ENCODE data around the gene CECR2.
A peak's percentile ranks its signal among the peaks of the same experiment; 100 is the strongest.
"Not testable (repeated sequence)": the region's sequence is repeated elsewhere in the genome, so short reads cannot be mapped to it uniquely, and the experiment has no call there.

Gene CECR2

GRCh38 chr22:17423616-17424015 lies 54.4 kb downstream of the CECR2 start:
- no peak overlapping the region for H2BK15ac ChIP-seq (ENCODE audit: low read length)

DNA sequence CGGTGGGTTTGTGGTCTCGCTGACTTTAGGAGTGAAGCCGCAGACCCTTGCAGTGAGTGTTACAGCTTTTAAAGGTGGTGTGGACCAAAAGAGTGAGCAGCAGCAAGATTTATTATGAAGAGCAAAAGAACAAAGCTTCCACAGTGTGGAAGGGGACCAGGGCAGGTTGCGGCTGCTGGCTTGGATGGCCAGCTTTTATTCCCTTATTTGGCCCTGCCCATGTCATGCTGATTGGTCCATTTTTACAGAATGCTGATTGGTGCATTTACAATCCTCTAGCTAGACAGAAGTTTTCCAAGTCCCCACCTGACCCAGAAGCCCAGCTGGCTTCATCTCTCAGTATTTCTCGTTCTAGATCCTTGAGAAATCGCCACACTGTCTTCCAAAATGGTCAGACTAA lies 58.3 kb downstream of the CECR2 start:
- H3K18ac ChIP-seq (ENCODE audit: low read length); H3K27me3 ChIP-seq (ENCODE audit: control insufficient read depth in 3 of 3, insufficient read depth in 3 of 3, low read depth in 1 of 3, low read length in 3 of 3); H2AK5ac ChIP-seq (ENCODE audit: low read depth, low read length); H3K23ac ChIP-seq (ENCODE audit: low read depth, low read length, poor library complexity); H2AFZ ChIP-seq (ENCODE audit: low read length); H3K4ac ChIP-seq (ENCODE audit: low read length); H3K4me2 ChIP-seq (ENCODE audit: insufficient read depth, low read length, poor library complexity, severe bottlenecking); H3K14ac ChIP-seq (ENCODE audit: low read length); H4K8ac ChIP-seq (ENCODE audit: low read depth, low read length); H3K27ac ChIP-seq (replicated peaks; ENCODE audit: low read length); H4K91ac ChIP-seq (ENCODE audit: low read depth, low read length, poor library complexity); H2BK15ac ChIP-seq (ENCODE audit: low read length); H3K4me3 ChIP-seq (ENCODE audit: low read length in 2 of 2); H2BK120ac ChIP-seq (ENCODE audit: low read depth, low read length); H3K36me3 ChIP-seq (replicated peaks in 1 of 2; ENCODE audit: control insufficient read depth in 2 of 2, insufficient read depth in 2 of 2, low read length in 2 of 2); H2BK5ac ChIP-seq (ENCODE audit: low read length); H3K79me1 ChIP-seq (ENCODE audit: low read depth, low read length); DNase-seq (ENCODE audit: low spot score); H3K9ac ChIP-seq (ENCODE audit: low read depth, low read length, poor library complexity); H3K9me3 ChIP-seq (replicated peaks in 1 of 2; ENCODE audit: control insufficient read depth in 2 of 2, insufficient read depth in 1 of 2, low read depth in 1 of 2, low read length in 2 of 2); H2BK12ac ChIP-seq (ENCODE audit: low read length): not testable (repeated sequence)
- WGBS, 2 donors (ENCODE audit: extremely low coverage in 2 of 2, insufficient read length in 2 of 2, insufficient replicate concordance in 1 of 2): no CpG with 5 or more reads among the region's 6 CpGs
- peaks cover 5 to 14% of the 10 kb centered on the region in 2 donors for H3K4me1 ChIP-seq (ENCODE audit: control insufficient read depth in 2 of 2, insufficient read depth in 1 of 2, low read depth in 1 of 2, low read length in 2 of 2)

More at GRCh38 chr22:17423616-17424015, 54.4 kb downstream of the CECR2 start:
- H2AK5ac ChIP-seq (ENCODE audit: low read depth, low read length): no peak overlapping the region
- no peak overlapping the region for H3K4me3 ChIP-seq (ENCODE audit: low read length in 2 of 2)
- H3K4me2 ChIP-seq (ENCODE audit: insufficient read depth, low read length, poor library complexity, severe bottlenecking): no peak overlapping the region
- no CpG with 5 or more reads among the region's 6 CpGs for WGBS, 2 donors (ENCODE audit: extremely low coverage in 2 of 2, insufficient read length in 2 of 2, insufficient replicate concordance in 1 of 2)
- no peak overlapping the region for H2BK5ac ChIP-seq (ENCODE audit: low read length)
- no peak for DNase-seq (ENCODE audit: low spot score)
- H3K23ac ChIP-seq (ENCODE audit: low read depth, low read length, poor library complexity): no peak overlapping the region
- peaks cover 5 to 7% of the 10 kb centered on the region in 2 donors for H3K9me3 ChIP-seq (replicated peaks in 1 of 2; ENCODE audit: control insufficient read depth in 2 of 2, insufficient read depth in 1 of 2, low read depth in 1 of 2, low read length in 2 of 2)
- H4K8ac ChIP-seq (ENCODE audit: low read depth, low read length): no peak overlapping the region
- no peaks in the 10 kb centered on the region for H3K27me3 ChIP-seq (ENCODE audit: control insufficient read depth in 3 of 3, insufficient read depth in 3 of 3, low read depth in 1 of 3, low read length in 3 of 3)
- H3K36me3 ChIP-seq (replicated peaks in 1 of 2; ENCODE audit: control insufficient read depth in 2 of 2, insufficient read depth in 2 of 2, low read length in 2 of 2): peaks cover 5 to 16% of the 10 kb centered on the region in 2 donors
- no peak overlapping the region for H3K14ac ChIP-seq (ENCODE audit: low read length)
- H3K79me1 ChIP-seq (ENCODE audit: low read depth, low read length): peaks cover 6% of the 10 kb centered on the region
- H3K27ac ChIP-seq (replicated peaks; ENCODE audit: low read length): no peak overlapping the region
- H3K4me1 ChIP-seq (ENCODE audit: control insufficient read depth in 2 of 2, insufficient read depth in 1 of 2, low read depth in 1 of 2, low read length in 2 of 2): peaks cover 0 to 8% of the 10 kb centered on the region in 2 donors
- no peak overlapping the region for H3K9ac ChIP-seq (ENCODE audit: low read depth, low read length, poor library complexity)
- H2BK120ac ChIP-seq (ENCODE audit: low read depth, low read length): no peak overlapping the region
- H2AFZ ChIP-seq (ENCODE audit: low read length): no peak overlapping the region
- H3K18ac ChIP-seq (ENCODE audit: low read length): no peak overlapping the region
- no peak overlapping the region for H2BK12ac ChIP-seq (ENCODE audit: low read length)
- H4K91ac ChIP-seq (ENCODE audit: low read depth, low read length, poor library complexity): no peak overlapping the region
- no peak overlapping the region for H3K4ac ChIP-seq (ENCODE audit: low read length)

DNA sequence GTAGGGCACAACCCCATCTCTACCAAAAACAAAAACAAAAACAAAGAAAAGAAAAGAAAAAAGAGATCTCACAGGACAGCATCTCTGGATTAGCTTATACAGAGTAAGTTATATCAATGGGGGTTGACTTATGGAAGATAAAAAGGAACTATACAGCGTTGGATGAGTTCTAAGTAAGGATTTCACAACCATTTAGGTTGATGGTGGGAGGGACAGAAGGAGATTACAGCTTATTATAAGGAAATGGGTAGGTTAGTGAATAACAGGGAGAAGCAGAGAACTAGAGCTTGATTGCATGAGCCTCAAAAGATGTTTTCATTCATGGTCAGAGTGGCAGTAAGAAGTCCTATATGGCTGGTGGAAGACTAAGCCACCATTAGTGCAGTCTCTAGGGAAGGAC lies 60.3 kb downstream of the CECR2 start:
- Histone ChIP-seq H3K79me1 (ENCODE audit: low read depth, low read length) (peaks cover 1% of the 10 kb centered on the region), H2AFZ (ENCODE audit: low read length) (no peak overlapping the region), H3K18ac (ENCODE audit: low read length) (no peak overlapping the region), H4K8ac (ENCODE audit: low read depth, low read length) (no peak overlapping the region), H2BK5ac (ENCODE audit: low read length) (no peak overlapping the region), H2BK15ac (ENCODE audit: low read length) (no peak overlapping the region), H3K14ac (ENCODE audit: low read length) (no peak overlapping the region), H3K23ac (ENCODE audit: low read depth, low read length, poor library complexity) (no peak overlapping the region), H3K4me1 (ENCODE audit: control insufficient read depth in 2 of 2, insufficient read depth in 1 of 2, low read depth in 1 of 2, low read length in 2 of 2) (peaks cover 14% of the 10 kb centered on the region in 2 donors), H2BK120ac (ENCODE audit: low read depth, low read length) (no peak overlapping the region), H3K27ac (replicated peaks; ENCODE audit: low read length) (no peak overlapping the region), H4K91ac (ENCODE audit: low read depth, low read length, poor library complexity) (no peak overlapping the region), H3K9ac (ENCODE audit: low read depth, low read length, poor library complexity) (no peak overlapping the region), H3K9me3 (replicated peaks in 1 of 2; ENCODE audit: control insufficient read depth in 2 of 2, insufficient read depth in 1 of 2, low read depth in 1 of 2, low read length in 2 of 2) (peaks cover 0 to 3% of the 10 kb centered on the region in 2 donors), H3K4me3 (ENCODE audit: low read length in 2 of 2) (no peak overlapping the region), H3K4me2 (ENCODE audit: insufficient read depth, low read length, poor library complexity, severe bottlenecking) (no peak overlapping the region), H3K36me3 (replicated peaks in 1 of 2; ENCODE audit: control insufficient read depth in 2 of 2, insufficient read depth in 2 of 2, low read length in 2 of 2) (peaks cover 0 to 1% of the 10 kb centered on the region in 2 donors), H3K4ac (ENCODE audit: low read length) (no peak overlapping the region), H2BK12ac (ENCODE audit: low read length) (no peak overlapping the region), H2AK5ac (ENCODE audit: low read depth, low read length) (no peak overlapping the region), H3K27me3 (ENCODE audit: control insufficient read depth in 3 of 3, insufficient read depth in 3 of 3, low read depth in 1 of 3, low read length in 3 of 3) (no peaks in the 10 kb centered on the region)
- no CpG with 5 or more reads among the region's 1 CpG for WGBS, 2 donors (ENCODE audit: extremely low coverage in 2 of 2, insufficient read length in 2 of 2, insufficient replicate concordance in 1 of 2)
- DNase-seq (ENCODE audit: low spot score): no peak

DNA sequence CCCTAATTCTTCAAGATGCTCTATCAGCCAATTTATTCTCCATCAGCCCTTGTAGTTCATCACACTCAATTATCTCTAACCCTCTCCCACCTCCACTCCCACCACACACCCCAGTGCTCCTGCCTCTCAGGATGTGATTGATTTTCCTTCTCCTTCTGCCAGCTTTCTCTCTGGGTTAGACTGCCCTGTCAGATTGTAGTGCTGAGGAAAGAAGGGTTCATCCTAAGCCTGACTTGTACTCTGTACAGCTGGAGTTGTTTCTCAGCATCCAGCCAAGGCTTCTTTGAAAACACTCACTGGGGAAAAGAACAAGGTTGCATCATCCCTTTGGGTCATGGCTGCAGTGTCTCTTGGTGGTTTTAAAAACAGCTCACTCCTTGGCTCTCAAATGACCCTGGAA lies 61.2 kb downstream of the CECR2 start:
- DNase-seq (ENCODE audit: low spot score): no peak

More for the DNA sequence above, 61.2 kb downstream of the CECR2 start:
- H3K9me3 ChIP-seq (replicated peaks in 1 of 2; ENCODE audit: control insufficient read depth in 2 of 2, insufficient read depth in 1 of 2, low read depth in 1 of 2, low read length in 2 of 2): peaks cover 0 to 3% of the 10 kb centered on the region in 2 donors
- H2AFZ ChIP-seq (ENCODE audit: low read length): no peak overlapping the region
- H3K23ac ChIP-seq (ENCODE audit: low read depth, low read length, poor library complexity): no peak overlapping the region
- peaks cover 21 to 23% of the 10 kb centered on the region in 2 donors for H3K4me1 ChIP-seq (ENCODE audit: control insufficient read depth in 2 of 2, insufficient read depth in 1 of 2, low read depth in 1 of 2, low read length in 2 of 2)
- H3K4me2 ChIP-seq (ENCODE audit: insufficient read depth, low read length, poor library complexity, severe bottlenecking): no peak overlapping the region
- H3K79me1 ChIP-seq (ENCODE audit: low read depth, low read length): no peaks in the 10 kb centered on the region
- no peak overlapping the region for H2BK5ac ChIP-seq (ENCODE audit: low read length)
- no peak overlapping the region for H2AK5ac ChIP-seq (ENCODE audit: low read depth, low read length)
- H2BK15ac ChIP-seq (ENCODE audit: low read length): no peak overlapping the region
- no peak overlapping the region for H4K91ac ChIP-seq (ENCODE audit: low read depth, low read length, poor library complexity)
- H3K27ac ChIP-seq (replicated peaks; ENCODE audit: low read length): peak overlapping the region; percentile 6
- H2BK120ac ChIP-seq (ENCODE audit: low read depth, low read length): no peak overlapping the region
- H3K14ac ChIP-seq (ENCODE audit: low read length): no peak overlapping the region
- H3K4me3 ChIP-seq (ENCODE audit: low read length in 2 of 2): no peak overlapping the region
- no peaks in the 10 kb centered on the region for H3K27me3 ChIP-seq (ENCODE audit: control insufficient read depth in 3 of 3, insufficient read depth in 3 of 3, low read depth in 1 of 3, low read length in 3 of 3)
- no peak overlapping the region for H3K18ac ChIP-seq (ENCODE audit: low read length)
- no peak overlapping the region for H2BK12ac ChIP-seq (ENCODE audit: low read length)
- no peak overlapping the region for H4K8ac ChIP-seq (ENCODE audit: low read depth, low read length)
- no peak overlapping the region for H3K4ac ChIP-seq (ENCODE audit: low read length)
- H3K36me3 ChIP-seq (replicated peaks in 1 of 2; ENCODE audit: control insufficient read depth in 2 of 2, insufficient read depth in 2 of 2, low read length in 2 of 2): no peaks in the 10 kb centered on the region
- H3K9ac ChIP-seq (ENCODE audit: low read depth, low read length, poor library complexity): no peak overlapping the region
